Subcutaneous adipose tissue (tissue), 4 donors: Measurements from ENCODE around the gene NDUFAF8. TPM values are rescaled to one million over a fixed set of nuclear protein-coding genes. Genes with fewer than 3 reads are reported as not detected.

Experiments
- total RNA-seq, 4 donors: library from RNA; depleted of rRNA; stranded (reverse); fragments of >200 nt; gene quantifications; one replicate each; pipeline ENCODE4 v1.1.0, GENCODE V29; 2016
- TF ChIP-seq, protein P1 (sequence below): fragments of 450-650 bp; IDR thresholded peaks from one replicate; pipeline ENCODE4 v1.5.1; 2016; ENCODE audit warnings: low read depth, mild to moderate bottlenecking, control low read depth, antibody characterized with exemption, moderate library complexity

The NDUFAF8 gene
- total RNA-seq, 4 donors from 2014 or later, result 20.4 to 59.5 (median 53.6) TPM

DNA sequence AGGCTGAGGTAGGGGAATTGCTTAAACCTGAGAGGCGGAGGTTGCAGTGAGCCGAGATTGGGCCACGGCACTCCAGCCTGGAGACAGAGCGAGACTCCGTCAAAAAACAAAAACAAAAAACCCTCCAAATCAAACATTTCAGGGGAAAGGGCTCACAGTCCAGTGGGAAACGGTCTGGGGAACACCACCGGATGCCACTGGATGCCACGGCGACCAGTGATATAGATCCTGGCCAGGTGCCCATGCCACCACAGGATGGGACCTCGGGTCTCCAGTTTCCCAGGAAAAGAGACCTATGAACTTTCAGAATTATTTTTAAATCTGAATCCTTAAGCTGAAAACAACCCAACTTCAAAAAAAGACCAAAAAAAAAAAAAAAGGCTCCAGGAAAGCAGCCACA lies 28.7 kb upstream of the NDUFAF8 start:
- TF ChIP-seq, protein P1, sequence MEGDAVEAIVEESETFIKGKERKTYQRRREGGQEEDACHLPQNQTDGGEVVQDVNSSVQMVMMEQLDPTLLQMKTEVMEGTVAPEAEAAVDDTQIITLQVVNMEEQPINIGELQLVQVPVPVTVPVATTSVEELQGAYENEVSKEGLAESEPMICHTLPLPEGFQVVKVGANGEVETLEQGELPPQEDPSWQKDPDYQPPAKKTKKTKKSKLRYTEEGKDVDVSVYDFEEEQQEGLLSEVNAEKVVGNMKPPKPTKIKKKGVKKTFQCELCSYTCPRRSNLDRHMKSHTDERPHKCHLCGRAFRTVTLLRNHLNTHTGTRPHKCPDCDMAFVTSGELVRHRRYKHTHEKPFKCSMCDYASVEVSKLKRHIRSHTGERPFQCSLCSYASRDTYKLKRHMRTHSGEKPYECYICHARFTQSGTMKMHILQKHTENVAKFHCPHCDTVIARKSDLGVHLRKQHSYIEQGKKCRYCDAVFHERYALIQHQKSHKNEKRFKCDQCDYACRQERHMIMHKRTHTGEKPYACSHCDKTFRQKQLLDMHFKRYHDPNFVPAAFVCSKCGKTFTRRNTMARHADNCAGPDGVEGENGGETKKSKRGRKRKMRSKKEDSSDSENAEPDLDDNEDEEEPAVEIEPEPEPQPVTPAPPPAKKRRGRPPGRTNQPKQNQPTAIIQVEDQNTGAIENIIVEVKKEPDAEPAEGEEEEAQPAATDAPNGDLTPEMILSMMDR, result no peak

DNA sequence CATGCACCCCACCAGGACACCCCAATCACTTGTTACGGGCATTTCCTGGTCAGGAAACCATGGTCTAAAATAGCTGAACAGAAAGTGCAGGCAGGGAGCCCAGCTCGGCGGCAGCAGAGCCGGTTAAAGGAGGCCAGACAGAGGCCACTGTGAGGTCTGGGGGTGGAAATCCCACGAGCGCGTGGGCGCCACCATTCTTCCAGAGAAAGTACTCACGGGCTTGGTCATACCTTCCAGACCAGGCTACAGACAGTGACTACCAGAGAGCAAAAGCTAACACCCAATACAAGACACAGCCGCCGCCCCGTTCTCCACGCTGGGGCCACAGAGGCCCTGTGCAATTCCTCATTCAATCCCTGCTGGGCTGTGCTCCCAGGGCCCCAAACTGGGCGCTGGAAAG lies 28.2 kb upstream of the NDUFAF8 start:
- TF ChIP-seq, protein P1, result no peak

DNA sequence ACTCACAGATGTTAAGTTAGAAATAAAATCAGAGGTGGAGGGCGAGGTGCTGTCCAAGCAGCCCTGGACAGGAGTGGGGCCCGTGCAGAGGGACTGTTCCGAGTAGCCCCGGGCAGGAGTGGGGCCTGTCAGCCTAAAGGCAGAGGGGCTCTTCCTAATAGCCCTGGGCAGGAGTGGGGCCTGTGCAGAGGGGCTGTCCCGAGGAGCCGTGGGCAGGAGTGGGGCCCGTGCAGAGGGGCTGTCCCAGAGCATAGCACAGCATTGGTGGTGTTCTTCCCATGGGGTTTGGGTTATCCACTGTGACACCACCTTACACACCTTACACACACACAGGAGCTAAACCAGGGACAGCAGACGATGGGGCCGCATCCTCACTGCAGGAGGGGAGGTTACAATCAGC lies 26.8 kb upstream of the NDUFAF8 start:
- TF ChIP-seq, protein P1, result no peak

DNA sequence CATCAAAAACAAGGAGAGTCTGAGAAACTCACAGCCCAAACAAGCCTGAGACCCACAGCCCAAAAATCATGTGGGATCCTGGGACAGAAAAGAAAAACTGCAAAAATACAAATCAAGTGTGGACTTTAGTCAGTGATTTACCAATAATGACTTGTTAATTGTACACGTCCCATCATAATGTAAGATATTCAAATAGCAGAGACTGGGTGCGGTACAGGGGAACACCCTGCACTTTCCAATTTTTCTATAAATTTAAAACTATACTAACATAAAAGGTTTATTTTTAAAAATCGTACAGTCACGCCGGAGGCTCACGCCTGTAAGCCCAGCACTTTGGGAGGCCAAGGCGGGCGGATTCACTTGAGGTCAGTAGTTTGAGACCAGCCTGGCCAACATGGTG lies 25.1 kb upstream of the NDUFAF8 start:
- TF ChIP-seq, protein P1, result no peak

DNA sequence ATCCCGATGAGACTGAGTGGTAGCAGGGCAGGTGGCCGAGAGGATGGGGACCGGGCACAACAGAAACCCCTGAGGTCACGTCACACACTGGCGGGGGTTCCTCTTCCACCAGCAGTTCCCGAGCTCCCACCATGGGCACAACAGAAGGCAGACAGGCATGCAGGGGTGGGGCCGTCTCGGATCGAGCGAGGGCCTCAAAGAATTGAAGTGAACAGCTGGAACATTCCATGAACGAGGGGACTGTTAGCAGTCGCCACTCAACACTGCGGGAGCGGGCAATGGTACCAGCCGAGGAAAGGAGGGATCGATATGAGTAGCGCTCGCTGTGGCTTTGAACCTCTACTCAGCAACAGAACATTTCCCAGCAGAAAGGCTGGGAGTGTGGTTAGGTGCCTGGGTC lies 21.6 kb upstream of the NDUFAF8 start:
- TF ChIP-seq, protein P1, result no peak

DNA sequence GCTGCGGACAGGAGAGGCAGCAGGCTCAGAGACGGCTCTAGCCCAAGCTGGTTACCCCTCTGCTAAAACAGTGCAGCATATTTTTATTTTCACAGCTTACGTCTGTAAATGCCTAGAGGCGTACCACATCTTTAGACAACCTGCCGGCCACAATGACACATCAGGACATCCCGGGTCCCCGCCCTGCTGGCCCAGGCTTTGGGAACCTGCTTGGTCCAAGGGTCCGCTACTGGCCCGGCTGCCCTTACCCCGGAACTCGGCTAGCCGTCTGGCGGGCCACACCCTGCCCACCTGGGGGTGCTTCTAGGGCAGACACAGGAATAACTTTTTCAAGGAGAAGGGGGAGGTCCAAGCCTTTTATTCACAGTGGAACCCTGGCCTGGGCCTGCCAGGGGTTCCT lies 20.7 kb upstream of the NDUFAF8 start:
- TF ChIP-seq, protein P1, result no peak

DNA sequence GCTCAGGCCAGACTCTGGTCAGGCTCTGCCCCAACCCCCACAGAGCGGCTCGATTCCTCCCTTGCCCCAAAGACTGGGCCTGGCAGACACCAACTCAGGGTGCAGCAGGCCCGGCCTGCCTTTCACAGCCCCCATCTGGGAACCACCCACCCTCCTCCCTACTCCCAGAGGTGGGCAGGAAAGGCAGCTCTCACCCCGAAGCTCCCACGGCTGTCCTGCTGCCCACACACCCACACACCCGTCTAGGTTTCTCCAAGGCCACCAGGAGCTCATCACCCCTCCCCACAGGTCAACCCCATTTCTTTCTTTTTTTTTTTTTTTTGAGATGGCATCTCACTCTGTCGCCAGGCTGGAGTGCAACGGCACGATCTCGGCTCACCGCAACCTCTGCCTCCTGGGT lies 20.1 kb upstream of the NDUFAF8 start:
- TF ChIP-seq, protein P1, result no peak
